Lung (tissue), 12 donors: Measurements from ENCODE around the gene SCPEP1. TPM values are rescaled to one million over a fixed set of nuclear protein-coding genes. Genes with fewer than 3 reads are reported as not detected.

Experiments used
- ATAC-seq: fragments of 200-7000 bp; cut with Tn5 transposase; one replicate; pipeline ENCODE4 v1.9.1; 2020; ENCODE audit warnings: moderate number of reproducible peaks; ENCODE audit not compliant: insufficient read depth, low FRiP score
- DNase-seq, 3 donors: peaks; one replicate each; pipeline ENCODE4 v3.0.0-alpha.2; 2013 to 2017
- H3K27ac ChIP-seq, 2 donors: one replicate each; pipeline ENCODE4 v1.5.1; 2013; ENCODE audit warnings: mild to moderate bottlenecking in 2 of 2, moderate library complexity in 2 of 2, control low read depth in 1 of 2, inconsistent platforms in 1 of 2, low read depth in 1 of 2, low read length in 1 of 2
- H3K27me3 ChIP-seq, 3 donors: one replicate each; pipeline ENCODE4 v1.5.1; 2013; ENCODE audit warnings: low read length in 2 of 3; ENCODE audit not compliant: control insufficient read depth in 3 of 3, insufficient read depth in 3 of 3
- H3K36me3 ChIP-seq, 4 donors: one replicate each; pipeline ENCODE4 v1.5.1; 2013; ENCODE audit warnings: low read length in 4 of 4, mild to moderate bottlenecking in 1 of 4, moderate library complexity in 1 of 4; ENCODE audit not compliant: control insufficient read depth in 4 of 4, insufficient read depth in 4 of 4
- H3K4me1 ChIP-seq, 5 donors: one replicate each; pipeline ENCODE4 v1.5.1; 2013; ENCODE audit warnings: low read length in 5 of 5, mild to moderate bottlenecking in 2 of 5, moderate library complexity in 1 of 5; ENCODE audit not compliant: control insufficient read depth in 5 of 5, insufficient read depth in 5 of 5
- H3K4me3 ChIP-seq: one replicate; pipeline ENCODE4 v1.5.1; 2013; ENCODE audit warnings: mild to moderate bottlenecking, control low read depth, moderate library complexity
- H3K9ac ChIP-seq, 2 donors: one replicate each; pipeline ENCODE4 v1.5.1; 2013; ENCODE audit warnings: low read length in 2 of 2, control low read depth in 1 of 2; ENCODE audit not compliant: insufficient read depth in 1 of 2
- H3K9me3 ChIP-seq, 4 donors: one replicate each; pipeline ENCODE4 v1.5.1; 2013; ENCODE audit warnings: low read length in 3 of 4, mild to moderate bottlenecking in 1 of 4, moderate library complexity in 1 of 4; ENCODE audit not compliant: control insufficient read depth in 4 of 4, insufficient read depth in 3 of 4
- WGBS, 2 donors: extraction: QIAGEN DNeasy Blood & Tissue Kit; methylation state at CpG; one replicate each; pipeline ENCODE4 v1.1.7; 2013; 5-methylcytosine and 5-hydroxymethylcytosine counted together
- polyA plus RNA-seq, 2 donors: library from polyadenylated mRNA; stranded (reverse); fragments of 200-250 nt; gene quantifications; one replicate each; pipeline ENCODE4 v1.2.1, GENCODE V29; 2013
- total RNA-seq, 2 donors: library from RNA; depleted of rRNA in 1 of 2; stranded (reverse); fragments of >200 nt in 1 of 2; gene quantifications; one replicate each; pipeline ENCODE4 v1.2.1, GENCODE V29; 2014 to 2021
- TF ChIP-seq, protein P1 (sequence below): IDR thresholded peaks from 2 replicates; pipeline ENCODE4 v1.5.1; 2012; ENCODE audit warnings: mild to moderate bottlenecking; ENCODE audit errors: control extremely low read depth, extremely low read depth
- donor health status: control.
- donor health status: control.
- donor health status: Bipolar disorder and iron deficiency.
- donor health status: healthy.
- donor health status: DM: yes; HTN: yes; CAD: no.

Gene SCPEP1
- total and polyA plus RNA-seq, 4 donors, result 49.5 to 122 (median 91.2) TPM

DNA sequence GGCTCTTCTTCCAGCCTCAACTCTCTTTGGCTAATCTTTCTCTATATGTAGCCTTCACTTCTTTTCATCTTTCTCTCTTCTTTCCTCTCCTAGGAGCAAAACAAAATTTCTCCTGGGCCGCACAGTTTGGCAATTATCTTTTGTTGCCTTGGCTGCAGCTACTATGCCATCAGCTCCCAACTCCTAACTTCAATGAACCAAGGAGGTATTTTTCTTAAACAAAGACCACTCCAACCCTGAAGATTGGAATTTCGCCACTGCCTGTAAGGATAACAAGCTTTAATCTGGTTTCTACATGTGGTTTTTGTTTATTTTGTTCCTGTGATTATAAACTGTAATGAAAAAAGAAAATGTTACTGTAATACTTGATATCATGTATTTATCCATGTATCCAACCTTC, 2.3 kb upstream of the SCPEP1 start:
- H3K27me3 ChIP-seq, result no peaks in the 10 kb centered on the region
- 83 to 91% methylated on average over 2 of the region's 2 CpGs for WGBS, 2 donors
- no peaks in the 10 kb centered on the region for H3K9me3 ChIP-seq
- H3K4me1 ChIP-seq, result peaks cover 1 to 11% (median 6%) of the 10 kb centered on the region in 5 donors
- no peak overlapping the region for H3K27ac ChIP-seq
- H3K9ac ChIP-seq, result no peak overlapping the region
- TF ChIP-seq, protein P1, sequence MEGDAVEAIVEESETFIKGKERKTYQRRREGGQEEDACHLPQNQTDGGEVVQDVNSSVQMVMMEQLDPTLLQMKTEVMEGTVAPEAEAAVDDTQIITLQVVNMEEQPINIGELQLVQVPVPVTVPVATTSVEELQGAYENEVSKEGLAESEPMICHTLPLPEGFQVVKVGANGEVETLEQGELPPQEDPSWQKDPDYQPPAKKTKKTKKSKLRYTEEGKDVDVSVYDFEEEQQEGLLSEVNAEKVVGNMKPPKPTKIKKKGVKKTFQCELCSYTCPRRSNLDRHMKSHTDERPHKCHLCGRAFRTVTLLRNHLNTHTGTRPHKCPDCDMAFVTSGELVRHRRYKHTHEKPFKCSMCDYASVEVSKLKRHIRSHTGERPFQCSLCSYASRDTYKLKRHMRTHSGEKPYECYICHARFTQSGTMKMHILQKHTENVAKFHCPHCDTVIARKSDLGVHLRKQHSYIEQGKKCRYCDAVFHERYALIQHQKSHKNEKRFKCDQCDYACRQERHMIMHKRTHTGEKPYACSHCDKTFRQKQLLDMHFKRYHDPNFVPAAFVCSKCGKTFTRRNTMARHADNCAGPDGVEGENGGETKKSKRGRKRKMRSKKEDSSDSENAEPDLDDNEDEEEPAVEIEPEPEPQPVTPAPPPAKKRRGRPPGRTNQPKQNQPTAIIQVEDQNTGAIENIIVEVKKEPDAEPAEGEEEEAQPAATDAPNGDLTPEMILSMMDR, result no peak
- no peak overlapping the region for H3K4me3 ChIP-seq
- no peaks in the 10 kb centered on the region for H3K36me3 ChIP-seq
- DNase-seq (peak in 1 of 3 donors; percentile 10), ATAC-seq (no peak)

DNA sequence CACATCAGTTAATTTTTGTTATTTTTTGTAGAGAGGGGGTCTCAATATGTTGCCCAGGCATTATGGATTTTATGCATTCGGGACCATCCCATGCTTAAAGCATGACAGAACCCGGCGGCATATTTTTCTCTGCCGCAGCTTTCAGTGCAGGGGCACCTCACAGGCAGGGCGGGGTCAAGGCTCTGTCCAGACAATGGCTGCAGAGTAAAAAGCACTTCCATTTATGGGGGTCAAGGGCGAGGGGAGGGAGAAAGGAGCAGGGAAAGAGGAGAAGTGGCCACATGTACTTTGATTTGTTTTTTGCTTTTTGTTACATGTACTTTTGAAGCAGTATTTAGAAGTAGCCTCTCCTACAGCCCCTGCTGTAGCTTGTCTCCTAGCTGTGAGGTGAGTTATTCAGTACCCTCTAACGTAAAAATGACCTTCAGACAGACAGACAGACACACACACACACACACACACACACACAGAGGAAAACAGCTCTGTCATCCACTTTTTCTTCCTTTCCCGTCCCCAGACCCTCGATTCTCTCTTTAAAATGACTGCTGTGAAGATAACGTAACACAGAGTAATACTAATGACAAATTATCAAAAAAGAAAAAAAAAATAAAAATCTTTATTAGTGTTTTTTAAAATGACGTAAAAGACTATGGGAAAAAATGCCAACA, 856 bp upstream of the SCPEP1 start:
- Histone ChIP-seq H3K9me3 (no peaks in the 10 kb centered on the region), H3K4me1 (peaks cover 1 to 11% (median 6%) of the 10 kb centered on the region in 5 donors), H3K27ac (no peak overlapping the region), H3K27me3 (no peaks in the 10 kb centered on the region), H3K4me3 (no peak overlapping the region), H3K36me3 (peaks cover 0 to 2% (median 0%) of the 10 kb centered on the region in 4 donors), H3K9ac (peak overlapping the region in 1 of 2 donors; percentile 65)
- TF ChIP-seq, protein P1, result no peak
- ATAC-seq, result no peak
- no peak for DNase-seq
- 51 to 54% methylated on average over 11 of the region's 11 CpGs for WGBS, 2 donors

DNA sequence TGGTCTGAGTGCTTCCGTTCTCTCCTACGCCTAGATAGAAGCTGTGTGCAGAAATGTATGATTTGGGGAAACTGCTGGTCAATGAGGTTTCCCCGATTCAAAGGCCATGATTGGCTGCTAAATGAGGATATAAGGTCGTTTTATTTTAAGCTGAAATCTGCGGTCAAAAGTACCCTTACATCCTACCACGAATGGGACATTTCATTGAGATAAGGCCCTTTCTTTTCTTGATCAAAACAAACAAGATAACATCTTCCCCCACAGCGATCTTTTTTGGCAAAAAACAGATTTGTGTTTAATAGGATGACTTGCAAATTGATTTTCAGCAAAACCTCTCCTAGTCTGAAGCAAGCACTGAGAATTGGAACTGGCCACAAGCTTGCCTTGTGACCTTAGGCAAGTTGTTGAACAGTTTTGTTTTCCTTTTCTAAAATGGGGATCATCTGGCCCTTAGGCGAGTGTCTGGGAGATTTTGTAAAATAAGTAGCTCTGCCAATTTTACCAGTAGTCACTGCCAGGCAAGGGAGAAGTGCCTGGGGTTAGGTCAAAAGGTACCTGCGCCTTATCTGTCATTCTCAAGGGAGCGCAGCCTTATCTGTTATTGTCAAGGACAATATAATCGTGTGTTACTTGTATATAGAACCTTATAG, 635 bp downstream of the SCPEP1 start:
- H3K9me3 ChIP-seq, result no peaks in the 10 kb centered on the region
- 23 to 28% methylated on average over 11 of the region's 11 CpGs for WGBS, 2 donors
- DNase-seq, result peak in 1 of 3 donors; percentile 31
- peaks cover 1 to 11% (median 6%) of the 10 kb centered on the region in 5 donors for H3K4me1 ChIP-seq
- H3K27me3 ChIP-seq, result no peaks in the 10 kb centered on the region
- peaks cover 0 to 2% (median 0%) of the 10 kb centered on the region in 4 donors for H3K36me3 ChIP-seq
- ATAC-seq, result no peak
- H3K9ac ChIP-seq, result peak overlapping the region in 1 of 2 donors; percentile 63
- H3K4me3 ChIP-seq, result peak overlapping the region; percentile 19
- peak overlapping the region; percentile 53 to 61 for H3K27ac ChIP-seq
- TF ChIP-seq, protein P1, result no peak
